NCI-H1694 treated with DMSO at 0.1 percent for 48 hours (cell line): Measurements from ENCODE around the gene RRAD.
A peak's percentile ranks its signal among the peaks of the same experiment; 100 is the strongest.
"Not testable (repeated sequence)": the region's sequence is repeated elsewhere in the genome, so short reads cannot be mapped to it uniquely, and the experiment has no call there.

Experiments used
- DNase-seq: peaks from one replicate; lab custom pipeline; 2025; lab: John Stamatoyannopoulos, UW

RRAD gene

GRCh38 chr16:66900721-66901441 is 24.5 kb downstream of the RRAD start:
- no peak for DNase-seq

GRCh38 chr16:66899945-66900710 is 25.2 kb downstream of the RRAD start:
- no peak for DNase-seq

GRCh38 chr16:66899310-66899944 is 25.9 kb downstream of the RRAD start:
- DNase-seq = no peak

- no peak for DNase-seq
Measured at GRCh38 chr16:66898933-66899309, 26.4 kb downstream of the RRAD start.

- DNase-seq = no peak
Measured at GRCh38 chr16:66898207-66898606, 27.1 kb downstream of the RRAD start.

- DNase-seq = not testable (repeated sequence)
Measured at GRCh38 chr16:66896682-66897081, 28.7 kb downstream of the RRAD start.

- no peak for DNase-seq
Measured at GRCh38 chr16:66895999-66896398, 29.3 kb downstream of the RRAD start.

GRCh38 chr16:66895689-66895979 is 29.7 kb downstream of the RRAD start:
- no peak for DNase-seq

- DNase-seq = peak; percentile 65
Measured at GRCh38 chr16:66894948-66895688, 30.2 kb downstream of the RRAD start.

- DNase-seq = no peak
Measured at GRCh38 chr16:66894055-66894454, 31.3 kb downstream of the RRAD start.

GRCh38 chr16:66891797-66892196 is 33.5 kb downstream of the RRAD start:
- no peak for DNase-seq

- DNase-seq = no peak
Measured at GRCh38 chr16:66891360-66891759, 34.0 kb downstream of the RRAD start.

- no peak for DNase-seq
Measured at GRCh38 chr16:66890799-66891198, 34.5 kb downstream of the RRAD start.

GRCh38 chr16:66889622-66890021 is 35.7 kb downstream of the RRAD start:
- no peak for DNase-seq

- no peak for DNase-seq
Measured at GRCh38 chr16:66888647-66889615, 36.4 kb downstream of the RRAD start.

GRCh38 chr16:66886914-66887313 is 38.4 kb downstream of the RRAD start:
- DNase-seq = no peak

- no peak for DNase-seq
Measured at GRCh38 chr16:66886321-66886720, 39.0 kb downstream of the RRAD start.

- no peak for DNase-seq
Measured at GRCh38 chr16:66885491-66885890, 39.8 kb downstream of the RRAD start.

GRCh38 chr16:66882702-66883101 is 42.6 kb downstream of the RRAD start:
- DNase-seq = no peak

GRCh38 chr16:66881964-66882508 is 43.3 kb downstream of the RRAD start:
- DNase-seq = no peak

GRCh38 chr16:66881560-66881959 is 43.8 kb downstream of the RRAD start:
- DNase-seq = no peak
